K562 (cell line): ENCODE data around the gene MEIOB. TPM values are rescaled to one million over a fixed set of nuclear protein-coding genes. Genes with fewer than 3 reads are reported as not detected.
"Not testable (repeated sequence)": the region's sequence is repeated elsewhere in the genome, so short reads cannot be mapped to it uniquely, and the experiment has no call there.

Experiments used
- ATAC-seq: fragments of 200-7000 bp; cut with Tn5 transposase; 3 replicates; pipeline ENCODE4 v1.9.1; 2020; ENCODE audit warnings: moderate library complexity
- BruUV-seq: library from RNA; stranded (reverse); fragments of 400-500 nt; replicated peaks from 2 replicates; lab custom pipeline; 2021; lab: Mats Ljungman, UMichigan
- CTCF ChIA-PET: fragments of 300-600 bp; formaldehyde crosslinking; extraction: SDS; loops from one replicate; lab custom pipeline; 2021; ENCODE audit warnings: low intra/inter-chr PET ratio; lab: Yijun Ruan, JAX
- POLR2A ChIA-PET: fragments of 300-600, 350-650 bp; sonication (Branson Sonifier 250); formaldehyde crosslinking; extraction: SDS; loops from one replicate; lab custom pipeline; 2021; ENCODE audit warnings: antibody characterized with exemption, inconsistent platforms; lab: Yijun Ruan, JAX
- DNase-seq, 4 experiments: peaks; one replicate each; pipeline versions ENCODE4 v3.0.0 to v3.0.0-alpha.2; 2011 to 2018; ENCODE audit warnings: low spot score in 3 of 4, mixed read lengths in 3 of 4; ENCODE audit errors: extremely low read depth in 1 of 4
- FAIRE-seq: peaks from 2 replicates; lab custom pipeline; 2011; peaks lifted over from hg19 to GRCh38; lab: Jason Lieb, UNC
- H2AFZ ChIP-seq: 2 replicates; pipeline ENCODE4 v1.6.0; 2011; ENCODE audit warnings: low read depth, low read length, control low read depth, inconsistent platforms
- H3K27ac ChIP-seq: fragments of 200-600 bp; 3 replicates; pipeline ENCODE4 v1.8.0; 2011; ENCODE audit warnings: low read depth, mild to moderate bottlenecking, control low read depth, inconsistent platforms, low read length, moderate library complexity, mixed read lengths; ENCODE audit errors: extremely low read depth
- H3K27me3 ChIP-seq, 2 experiments: fragments of 300-600 bp in 1 of 2; 2 replicates in 1 of 2; 3 replicates in 1 of 2; pipeline versions ENCODE4 v1.6.0 to v1.8.0; 2011; ENCODE audit warnings: inconsistent platforms in 2 of 2, low read length in 2 of 2, mild to moderate bottlenecking in 1 of 2, mixed read lengths in 1 of 2, moderate library complexity in 1 of 2; ENCODE audit not compliant: control insufficient read depth in 2 of 2, insufficient read depth in 2 of 2
- H3K36me3 ChIP-seq: fragments of 300-600 bp; 3 replicates; pipeline ENCODE4 v1.8.0; 2011; ENCODE audit warnings: mild to moderate bottlenecking, low read length, inconsistent platforms; ENCODE audit not compliant: control insufficient read depth, insufficient read depth
- H3K4me1 ChIP-seq, 2 experiments: fragments of 200-600 bp in 1 of 2; replicated peaks in 1 of 2; 2 replicates in 1 of 2; 3 replicates in 1 of 2; pipeline versions ENCODE4 v1.5.1 to v1.8.0; 2011; ENCODE audit warnings: inconsistent platforms in 2 of 2, low read length in 2 of 2, mild to moderate bottlenecking in 1 of 2, mixed read lengths in 1 of 2, moderate library complexity in 1 of 2; ENCODE audit not compliant: control insufficient read depth in 2 of 2, insufficient read depth in 2 of 2
- H3K4me2 ChIP-seq: 2 replicates; pipeline ENCODE4 v1.6.1; 2011; ENCODE audit warnings: low read length, control low read depth, inconsistent platforms, mixed read lengths; ENCODE audit not compliant: insufficient read depth
- H3K4me3 ChIP-seq: fragments of 200-600 bp; sonication (generic), shearing (Covaris generic); 2 replicates; pipeline ENCODE4 v1.5.1; 2016; ENCODE audit warnings: control low read depth, inconsistent platforms
- H3K79me2 ChIP-seq: fragments of 200-600 bp; 3 replicates; pipeline ENCODE4 v1.8.0; 2011; ENCODE audit warnings: low read length, inconsistent platforms; ENCODE audit not compliant: control insufficient read depth, insufficient read depth
- H3K9ac ChIP-seq, 2 experiments: 2 replicates each; pipeline versions ENCODE4 v1.6.0 to v1.6.1; 2011; ENCODE audit warnings: low read depth in 2 of 2, low read length in 2 of 2, control low read depth in 1 of 2, inconsistent platforms in 1 of 2, mild to moderate bottlenecking in 1 of 2, mixed read lengths in 1 of 2; ENCODE audit not compliant: insufficient read depth in 1 of 2
- H3K9me1 ChIP-seq: one replicate; pipeline ENCODE4 v1.6.0; 2011; ENCODE audit warnings: inconsistent platforms, mild to moderate bottlenecking, low read length, moderate library complexity; ENCODE audit not compliant: control insufficient read depth, insufficient read depth
- H3K9me3 ChIP-seq: replicated peaks from 2 replicates; pipeline ENCODE4 v1.5.1; 2011; ENCODE audit warnings: low read depth, low read length, inconsistent platforms; ENCODE audit not compliant: control insufficient read depth, insufficient read depth
- H4K20me1 ChIP-seq: replicated peaks from 2 replicates; pipeline ENCODE4 v1.6.1; 2011; ENCODE audit warnings: low read length, inconsistent platforms, mixed read lengths; ENCODE audit not compliant: control insufficient read depth, insufficient read depth
- IFI16 ChIP-seq: fragments of 250-450 bp; sonication (Bioruptor Pico); IDR thresholded peaks from 2 replicates; pipeline ENCODE4 v2.1.2; 2022; ENCODE audit warnings: mild to moderate bottlenecking, inconsistent platforms
- NELFE ChIP-seq: IDR thresholded peaks from 2 replicates; pipeline ENCODE4 v1.6.1; 2011; ENCODE audit warnings: mild to moderate bottlenecking; ENCODE audit not compliant: insufficient read depth, insufficient read length
- SP2 ChIP-seq: IDR thresholded peaks from 2 replicates; pipeline ENCODE4 v1.6.1; 2011; ENCODE audit warnings: mild to moderate bottlenecking, low read depth, low read length, moderate library complexity; ENCODE audit not compliant: poor library complexity, severe bottlenecking; ENCODE audit errors: extremely low read depth
- YBX1 ChIP-seq: fragments of 450-650 bp; IDR thresholded peaks from 2 replicates; pipeline ENCODE4 v1.7.1; 2016; ENCODE audit warnings: mild to moderate bottlenecking
- WGBS: fragments of 100-300 bp; shearing (Covaris generic); methylation state at CpG from one replicate; pipeline ENCODE4 v1.1.6; 2016; ENCODE audit warnings: low coverage, mixed read lengths; ENCODE audit not compliant: insufficient coverage; ENCODE audit errors: missing lambda C conversion rate; 5-methylcytosine and 5-hydroxymethylcytosine counted together
- in situ Hi-C: fragments of 300-500 bp; cut with MboI; formaldehyde crosslinking; loops from 4 replicates; pipeline ENCODE4 v1.15.0; 2018; ENCODE audit warnings: inconsistent platforms, mixed read lengths
- intact Hi-C: fragments of 100-400 bp; cut with micrococcal nuclease; formaldehyde crosslinking; loops from 2 replicates; pipeline ENCODE4 v1.14.2; 2022
- polyA plus RNA-seq, 8 experiments: library from polyadenylated mRNA; depleted of rRNA in 4 of 8; stranded (reverse) in 5 of 8; unstranded in 3 of 8; fragments of >200 nt; fragmentation: Nextera tagmentation in 2 of 8; fragmentation: Illumina TruSeq in 1 of 8; extraction: Ambion mirVana in 2 of 8; extraction: Trizol in 1 of 8; gene quantifications; 2 replicates each; pipeline versions ENCODE4 v1.2.1 to v1.2.3, GENCODE V29; 2011 to 2014; ENCODE audit warnings: inconsistent platforms in 1 of 8, missing spikeins in 1 of 8
- total RNA-seq, 7 experiments: library from RNA; depleted of rRNA in 6 of 7; stranded (reverse); fragments of >200 nt in 6 of 7; fragmentation: Illumina TruSeq in 2 of 7; extraction: Trizol in 2 of 7; gene quantifications; 2 replicates each; pipeline versions ENCODE4 v1.2.1 to v1.2.3, GENCODE V29; 2011 to 2021; ENCODE audit warnings: low replicate concordance in 1 of 7
- TF ChIP-seq, protein P1 (sequence below): IDR thresholded peaks from 2 replicates; pipeline ENCODE4 v1.6.1; 2011; ENCODE audit not compliant: insufficient read length; ENCODE audit errors: extremely low read depth

MEIOB gene
- total and polyA plus RNA-seq, 9 of the 15 experiments (the other 6 are each of a cell fraction or from before 2014, with no cell fraction given): 25.4 to 203 (median 97.6) TPM

DNA sequence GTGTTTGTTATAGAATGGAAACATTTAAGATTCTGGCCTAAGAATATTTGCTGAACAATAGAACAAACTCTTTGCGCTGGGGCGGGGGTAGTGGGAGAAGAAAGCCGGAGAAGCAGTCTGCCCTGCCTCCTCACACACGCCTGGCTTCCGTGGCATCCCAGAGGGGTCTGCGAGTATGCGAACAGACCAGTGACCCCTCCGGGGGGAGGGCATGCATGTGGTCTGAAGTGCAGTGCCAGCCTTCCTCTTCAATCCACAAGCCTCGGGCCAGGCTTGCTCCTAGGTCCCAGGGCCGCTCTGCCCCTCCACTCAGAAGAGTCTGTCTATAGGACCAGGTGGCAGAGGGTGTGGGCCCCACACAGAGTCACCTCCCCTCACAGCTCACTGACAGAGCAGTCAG is 64.3 kb downstream of the MEIOB start:
- no TSS peak for BruUV-seq
- POLR2A ChIA-PET: no interaction called here
- no peak for FAIRE-seq

DNA sequence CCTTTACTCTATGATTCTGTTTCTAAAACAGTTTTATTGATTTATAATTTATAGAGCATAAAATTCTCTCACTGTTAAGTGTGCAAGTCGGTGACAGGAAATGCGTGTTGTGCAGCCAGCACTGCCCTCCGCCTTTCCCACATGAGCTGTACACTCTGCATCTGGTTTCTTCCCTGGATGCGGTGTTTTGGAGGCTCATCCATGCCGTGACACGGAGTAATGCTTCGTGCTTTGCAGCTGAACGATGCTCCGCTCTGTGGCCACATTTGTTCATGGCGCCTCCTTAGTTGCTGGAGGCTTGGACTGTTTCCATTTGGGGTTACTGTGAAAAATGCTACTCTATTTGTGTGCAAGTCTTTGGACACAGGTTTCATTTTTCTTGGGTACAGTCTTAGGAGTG is 71.3 kb downstream of the MEIOB start:
- no peak for TF ChIP-seq YBX1
- TF ChIP-seq, protein P1, sequence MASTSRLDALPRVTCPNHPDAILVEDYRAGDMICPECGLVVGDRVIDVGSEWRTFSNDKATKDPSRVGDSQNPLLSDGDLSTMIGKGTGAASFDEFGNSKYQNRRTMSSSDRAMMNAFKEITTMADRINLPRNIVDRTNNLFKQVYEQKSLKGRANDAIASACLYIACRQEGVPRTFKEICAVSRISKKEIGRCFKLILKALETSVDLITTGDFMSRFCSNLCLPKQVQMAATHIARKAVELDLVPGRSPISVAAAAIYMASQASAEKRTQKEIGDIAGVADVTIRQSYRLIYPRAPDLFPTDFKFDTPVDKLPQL: no peak
- H2AFZ ChIP-seq: no peak overlapping the region
- H3K9me1 ChIP-seq: no peaks in the 10 kb centered on the region
- H3K9me3 ChIP-seq: no peaks in the 10 kb centered on the region
- H4K20me1 ChIP-seq: no peaks in the 10 kb centered on the region
- H3K27ac ChIP-seq: no peak overlapping the region
- no peaks in the 10 kb centered on the region for H3K4me1 ChIP-seq
- DNase-seq: no peak
- no peaks in the 10 kb centered on the region for H3K79me2 ChIP-seq
- H3K27me3 ChIP-seq: no peaks in the 10 kb centered on the region
- H3K36me3 ChIP-seq: no peaks in the 10 kb centered on the region
- CTCF ChIA-PET: no interaction called here
- WGBS: 71% methylated on average over 10 of the region's 10 CpGs
- H3K9ac ChIP-seq: no peak overlapping the region
- H3K4me2 ChIP-seq: no peak overlapping the region
- no peak for FAIRE-seq
- intact Hi-C loops (no loop called here), in situ Hi-C loops (no loop called here)
- no TSS peak for BruUV-seq
- no peak for ATAC-seq
- POLR2A ChIA-PET: no interaction called here
- H3K4me3 ChIP-seq: no peak overlapping the region

More for the DNA sequence above, 64.3 kb downstream of the MEIOB start:
- H2AFZ ChIP-seq: no peak overlapping the region
- no peak for DNase-seq
- no peaks in the 10 kb centered on the region; the same call in 1 of the 2 replicates for H4K20me1 ChIP-seq
- no peak overlapping the region for H3K4me2 ChIP-seq
- H3K36me3 ChIP-seq: peaks cover 3% of the 10 kb centered on the region; the same call in 1 of the 3 replicates
- intact Hi-C loops: no loop called here
- WGBS: 84% methylated on average over 10 of the region's 10 CpGs
- no peak overlapping the region for H3K27ac ChIP-seq
- H3K9me3 ChIP-seq: no peaks in the 10 kb centered on the region
- H3K79me2 ChIP-seq: no peaks in the 10 kb centered on the region
- H3K4me1 ChIP-seq: peaks cover 0 to 17% of the 10 kb centered on the region in 2 experiments; a peak in 2 of 5 replicates
- H3K4me3 ChIP-seq: no peak overlapping the region
- TF ChIP-seq SP2 (no peak), IFI16 (CRISPR knock-in tag) (no peak), NELFE (no peak)
- TF ChIP-seq, all 486 proteins: peak for 0
- CTCF ChIA-PET: no interaction called here
- ATAC-seq: no peak
- no peaks in the 10 kb centered on the region for H3K9me1 ChIP-seq
- H3K27me3 ChIP-seq: no peaks in the 10 kb centered on the region
- no peak overlapping the region for H3K9ac ChIP-seq
- in situ Hi-C loops: no loop called here

DNA sequence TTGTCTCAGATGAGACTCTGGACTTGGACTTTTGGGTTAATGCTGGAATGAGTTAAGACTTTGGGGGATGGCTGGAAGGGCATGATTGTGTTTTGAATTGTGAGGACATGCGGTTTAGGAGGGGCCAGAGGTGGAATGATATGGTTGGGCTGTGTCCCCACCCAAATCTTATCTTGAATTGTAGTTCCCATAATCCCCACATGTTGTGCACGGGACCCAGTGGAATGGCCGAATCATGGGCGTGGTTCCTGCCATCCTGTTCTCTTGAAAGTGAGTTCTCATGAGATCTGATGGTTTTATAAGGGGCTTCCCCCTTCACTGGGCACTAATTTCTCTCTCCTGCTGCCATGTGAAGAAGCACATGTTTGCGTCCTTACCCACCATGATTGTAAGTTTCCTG is 72.7 kb downstream of the MEIOB start:
- POLR2A ChIA-PET: interaction anchor here (1.0 kb wide), 1 partner anchor 165 kb away, joined by 4 read pairs; the partner anchor contains the start of gene RPS2
- H3K9me3 ChIP-seq, in situ Hi-C loops, H2AFZ ChIP-seq, BruUV-seq, FAIRE-seq, H3K79me2 ChIP-seq, H3K27ac ChIP-seq, intact Hi-C loops, H3K4me1 ChIP-seq, ATAC-seq, H3K4me3 ChIP-seq, CTCF ChIA-PET, H3K4me2 ChIP-seq, H3K36me3 ChIP-seq, H3K9ac ChIP-seq, H3K27me3 ChIP-seq, H3K9me1 ChIP-seq, DNase-seq, H4K20me1 ChIP-seq: not testable (repeated sequence)
- 46% methylated on average over 5 of the region's 5 CpGs for WGBS
